Spleen (tissue), 7 donors: ENCODE measurements around the gene ANO2.

Experiments used
- POLR2A ChIP-seq, 3 donors: fragments of 450-650 bp; IDR thresholded peaks; one replicate each; pipeline ENCODE4 v1.5.1; 2017; ENCODE audit warnings: antibody characterized with exemption in 3 of 3, mild to moderate bottlenecking in 1 of 3
- POLR2AphosphoS5 ChIP-seq, 3 donors: sonication (generic); formaldehyde crosslinking; IDR thresholded peaks; one replicate each; pipeline ENCODE4 v1.5.1; 2017; ENCODE audit warnings: antibody characterized with exemption in 3 of 3
- TF ChIP-seq, protein P1 (sequence below), 11 experiments: fragments of 200-600 bp in 7 of 11; fragments of 450-650 bp in 4 of 11; sonication (generic) in 4 of 11; IDR thresholded peaks in 8 of 11; conservative IDR thresholded peaks in 3 of 11; 1 replicate in 7 of 11; 2 replicates in 4 of 11; pipeline versions ENCODE4 v1.4.0 to v1.8.0; 2016 to 2021; ENCODE audit warnings: antibody characterized with exemption in 11 of 11, inconsistent platforms in 4 of 11, mild to moderate bottlenecking in 1 of 11
- donor health status: DM: no; HTN: no; CAD: no; lungs with moderate emphysema.
- donor health status: DM: no; HTN: no; CAD: no.
- donor health status: DM: no; HTN: no; CAD: no.

DNA sequence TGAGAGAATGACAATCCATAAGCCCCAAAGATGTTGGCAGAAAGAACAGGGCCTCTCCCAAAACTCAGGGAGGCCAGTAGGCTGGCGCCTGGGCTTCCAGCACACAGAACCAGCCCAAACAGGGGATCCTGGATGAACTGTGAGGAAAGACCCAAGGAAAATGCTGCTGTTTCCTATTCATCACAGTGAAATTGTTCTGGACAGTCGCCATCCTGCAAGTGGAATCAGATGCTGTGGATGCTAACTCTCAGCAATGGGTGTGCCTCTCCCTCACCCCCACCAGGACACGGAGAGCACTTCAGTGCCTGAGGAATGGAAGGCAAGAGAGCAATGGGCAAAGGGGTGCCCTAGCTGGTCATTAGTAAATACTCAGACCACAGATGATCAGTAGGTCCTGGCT lies 80.8 kb downstream of the ANO2 start:
- TF ChIP-seq, protein P1, sequence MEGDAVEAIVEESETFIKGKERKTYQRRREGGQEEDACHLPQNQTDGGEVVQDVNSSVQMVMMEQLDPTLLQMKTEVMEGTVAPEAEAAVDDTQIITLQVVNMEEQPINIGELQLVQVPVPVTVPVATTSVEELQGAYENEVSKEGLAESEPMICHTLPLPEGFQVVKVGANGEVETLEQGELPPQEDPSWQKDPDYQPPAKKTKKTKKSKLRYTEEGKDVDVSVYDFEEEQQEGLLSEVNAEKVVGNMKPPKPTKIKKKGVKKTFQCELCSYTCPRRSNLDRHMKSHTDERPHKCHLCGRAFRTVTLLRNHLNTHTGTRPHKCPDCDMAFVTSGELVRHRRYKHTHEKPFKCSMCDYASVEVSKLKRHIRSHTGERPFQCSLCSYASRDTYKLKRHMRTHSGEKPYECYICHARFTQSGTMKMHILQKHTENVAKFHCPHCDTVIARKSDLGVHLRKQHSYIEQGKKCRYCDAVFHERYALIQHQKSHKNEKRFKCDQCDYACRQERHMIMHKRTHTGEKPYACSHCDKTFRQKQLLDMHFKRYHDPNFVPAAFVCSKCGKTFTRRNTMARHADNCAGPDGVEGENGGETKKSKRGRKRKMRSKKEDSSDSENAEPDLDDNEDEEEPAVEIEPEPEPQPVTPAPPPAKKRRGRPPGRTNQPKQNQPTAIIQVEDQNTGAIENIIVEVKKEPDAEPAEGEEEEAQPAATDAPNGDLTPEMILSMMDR (IDR thresholded peaks at IDR 0.05 in 8 of 11, conservative IDR thresholded peaks at IDR 0.05 in 3 of 11): no peak
- TF ChIP-seq POLR2AphosphoS5 (IDR thresholded peaks at IDR 0.05): no peak
- TF ChIP-seq POLR2A (IDR thresholded peaks at IDR 0.05): no peak
